PC-9 (cell line): ENCODE data around the gene TCHHL1. TPM values are rescaled to one million over a fixed set of nuclear protein-coding genes. Genes with fewer than 3 reads are reported as not detected.
A peak's percentile ranks its signal among the peaks of the same experiment; 100 is the strongest.

Experiments
- BruUV-seq: library from RNA; stranded (reverse); fragments of 400-500 nt; replicated peaks from 2 replicates; lab custom pipeline; 2021; lab: Mats Ljungman, UMichigan
- CTCF ChIA-PET: fragments of 300-600 bp; sonication (Branson Sonifier 250); formaldehyde crosslinking; loops from one replicate; lab custom pipeline; 2022; ENCODE audit warnings: antibody characterized with exemption; lab: Charles Lee
- POLR2A ChIA-PET: fragments of 300-600 bp; sonication (Branson Sonifier 250); formaldehyde crosslinking; loops from one replicate; lab custom pipeline; 2022; ENCODE audit warnings: antibody characterized with exemption; ENCODE audit not compliant: unreplicated experiment; lab: Charles Lee
- DNase-seq, 2 experiments: peaks; one replicate each; pipeline versions ENCODE4 v3.0.0 to v3.0.0-alpha.2; 2015 to 2022; ENCODE audit warnings: mixed read lengths in 1 of 2
- H2AFZ ChIP-seq: fragments of 200-600 bp; sonication (generic); 2 replicates; pipeline ENCODE4 v1.8.1; 2017; ENCODE audit warnings: antibody characterized with exemption
- H3F3A ChIP-seq: fragments of 200-600 bp; sonication (generic); 2 replicates; pipeline ENCODE4 v1.8.1; 2017; ENCODE audit warnings: antibody characterized with exemption, mild to moderate bottlenecking, low read depth; ENCODE audit not compliant: insufficient read depth
- H3K27ac ChIP-seq: fragments of 200-600 bp; sonication (generic); 2 replicates; pipeline ENCODE4 v1.6.1; 2016; ENCODE audit warnings: mixed run types
- H3K27me3 ChIP-seq: fragments of 200-600 bp; sonication (generic); 2 replicates; pipeline ENCODE4 v1.6.1; 2016; ENCODE audit warnings: low read depth, mixed run types; ENCODE audit not compliant: insufficient read depth
- H3K36me3 ChIP-seq: fragments of 200-600 bp; sonication (generic); 2 replicates; pipeline ENCODE4 v1.6.1; 2016; ENCODE audit warnings: low read depth, mixed run types
- H3K4me1 ChIP-seq: fragments of 200-600 bp; sonication (generic); replicated peaks from 2 replicates; pipeline ENCODE4 v1.6.1; 2016; ENCODE audit warnings: mixed run types; ENCODE audit not compliant: insufficient read depth
- H3K4me2 ChIP-seq: fragments of 200-600 bp; sonication (generic); 2 replicates; pipeline ENCODE4 v1.6.1; 2017; ENCODE audit warnings: mixed run types
- H3K4me3 ChIP-seq: fragments of 200-600 bp; sonication (generic); 2 replicates; pipeline ENCODE4 v1.6.1; 2016; ENCODE audit warnings: mixed run types
- H3K79me2 ChIP-seq: fragments of 200-600 bp; sonication (generic); 2 replicates; pipeline ENCODE4 v1.6.1; 2017; ENCODE audit warnings: low read depth, mixed run types
- H3K9me2 ChIP-seq: fragments of 200-600 bp; sonication (generic); 2 replicates; pipeline ENCODE4 v1.8.1; 2017; ENCODE audit warnings: mild to moderate bottlenecking; ENCODE audit not compliant: insufficient read depth
- H3K9me3 ChIP-seq: fragments of 200-600 bp; sonication (generic); 2 replicates; pipeline ENCODE4 v1.8.1; 2016; ENCODE audit warnings: low read depth; ENCODE audit not compliant: insufficient read depth
- H4K20me1 ChIP-seq: fragments of 200-600 bp; sonication (generic); 2 replicates; pipeline ENCODE4 v1.8.1; 2017; ENCODE audit not compliant: insufficient read depth
- EZH2 ChIP-seq: fragments of 200-600 bp; sonication (generic); IDR thresholded peaks from 2 replicates; pipeline ENCODE4 v1.8.0; 2017; ENCODE audit warnings: antibody characterized with exemption, low read depth
- intact Hi-C: fragments of 100-400 bp; cut with micrococcal nuclease; formaldehyde crosslinking; loops from one replicate; pipeline ENCODE4 v1.10.0; 2022; ENCODE audit not compliant: unreplicated experiment
- total RNA-seq: library from RNA; stranded (reverse); gene quantifications from 2 replicates; pipeline ENCODE4 v1.2.3, GENCODE V29; 2021
- TF ChIP-seq, protein P1 (sequence below): fragments of 200-600 bp; sonication (generic); conservative IDR thresholded peaks from 2 replicates; pipeline ENCODE4 v1.6.1; 2017; ENCODE audit warnings: mixed run types, antibody characterized with exemption, mild to moderate bottlenecking, moderate library complexity

Gene TCHHL1
- total RNA-seq, 1 experiment from 2014 or later = not detected

DNA sequence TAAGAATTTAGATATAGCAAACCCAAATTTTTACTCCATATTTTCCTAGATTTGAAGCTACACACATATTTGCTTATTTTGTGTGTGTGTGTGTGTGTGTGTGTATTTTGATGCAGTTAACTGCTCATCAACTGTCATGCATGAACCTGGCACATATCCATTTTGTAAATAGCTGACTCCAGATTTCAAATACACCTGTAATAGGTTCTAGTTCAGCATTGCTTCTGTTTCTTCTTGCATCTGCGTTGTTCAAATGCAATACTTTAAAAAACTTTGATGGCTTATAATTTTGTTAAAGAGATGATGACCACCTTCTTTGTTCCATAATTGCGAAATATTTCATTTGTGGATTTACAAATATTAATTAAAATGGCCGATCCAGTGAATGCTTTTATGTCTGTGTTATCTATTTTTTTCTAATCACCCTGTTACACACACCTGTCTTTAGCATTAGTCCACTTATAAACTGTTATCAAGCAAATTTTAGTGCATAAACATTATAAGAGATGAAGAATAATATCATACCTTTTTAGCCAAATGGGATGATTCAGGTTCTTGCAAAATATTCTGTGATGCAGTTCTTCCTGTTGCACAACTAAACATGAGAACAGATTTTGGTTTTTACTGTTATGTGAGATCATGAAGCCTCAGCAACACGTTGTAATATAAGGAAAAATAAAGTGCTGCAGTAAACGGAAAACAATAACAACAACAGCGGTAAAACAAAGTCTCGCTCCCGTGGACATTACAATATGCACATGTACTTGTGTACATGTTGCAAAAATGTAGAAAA is 39.4 kb downstream of the TCHHL1 start:
- CTCF ChIA-PET = interaction anchor here (0.5 to 0.7 kb wide), 4 partner anchors 36 to 213 kb away, joined by 3 to 17 read pairs (median 8); no protein-coding TSS in a partner anchor
- H3K9me2 ChIP-seq = no peaks in the 10 kb centered on the region
- no peak overlapping the region for H2AFZ ChIP-seq
- peaks cover 53% of the 10 kb centered on the region for H3F3A ChIP-seq
- DNase-seq = peak in 1 of 2 experiments; percentile 65
- peak overlapping the region; percentile 24; the same call in 1 of the 2 replicates for H3K4me3 ChIP-seq
- POLR2A ChIA-PET = interaction anchor here (0.6 to 0.7 kb wide), 2 partner anchors 193 to 311 kb away, joined by 3 to 15 read pairs; no protein-coding TSS in a partner anchor
- H4K20me1 ChIP-seq = no peaks in the 10 kb centered on the region
- H3K79me2 ChIP-seq = peaks cover 16% of the 10 kb centered on the region; the same call in 1 of the 2 replicates
- no peaks in the 10 kb centered on the region for H3K27me3 ChIP-seq
- peak overlapping the region; percentile 92 for H3K4me2 ChIP-seq
- peaks cover 62% of the 10 kb centered on the region for H3K4me1 ChIP-seq
- intact Hi-C loops = loop anchor here (2.0 to 5.0 kb wide), 5 partner anchors 119 to 408 kb away; partner anchors contain the start of genes C2CD4D and THEM4
- H3K36me3 ChIP-seq = no peaks in the 10 kb centered on the region
- TF ChIP-seq, protein P1, sequence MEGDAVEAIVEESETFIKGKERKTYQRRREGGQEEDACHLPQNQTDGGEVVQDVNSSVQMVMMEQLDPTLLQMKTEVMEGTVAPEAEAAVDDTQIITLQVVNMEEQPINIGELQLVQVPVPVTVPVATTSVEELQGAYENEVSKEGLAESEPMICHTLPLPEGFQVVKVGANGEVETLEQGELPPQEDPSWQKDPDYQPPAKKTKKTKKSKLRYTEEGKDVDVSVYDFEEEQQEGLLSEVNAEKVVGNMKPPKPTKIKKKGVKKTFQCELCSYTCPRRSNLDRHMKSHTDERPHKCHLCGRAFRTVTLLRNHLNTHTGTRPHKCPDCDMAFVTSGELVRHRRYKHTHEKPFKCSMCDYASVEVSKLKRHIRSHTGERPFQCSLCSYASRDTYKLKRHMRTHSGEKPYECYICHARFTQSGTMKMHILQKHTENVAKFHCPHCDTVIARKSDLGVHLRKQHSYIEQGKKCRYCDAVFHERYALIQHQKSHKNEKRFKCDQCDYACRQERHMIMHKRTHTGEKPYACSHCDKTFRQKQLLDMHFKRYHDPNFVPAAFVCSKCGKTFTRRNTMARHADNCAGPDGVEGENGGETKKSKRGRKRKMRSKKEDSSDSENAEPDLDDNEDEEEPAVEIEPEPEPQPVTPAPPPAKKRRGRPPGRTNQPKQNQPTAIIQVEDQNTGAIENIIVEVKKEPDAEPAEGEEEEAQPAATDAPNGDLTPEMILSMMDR = no peak
- TF ChIP-seq EZH2 = no peak
- peak overlapping the region; percentile 99 for H3K27ac ChIP-seq
- no peaks in the 10 kb centered on the region; the same call in 1 of the 2 replicates for H3K9me3 ChIP-seq
- no TSS peak for BruUV-seq

DNA sequence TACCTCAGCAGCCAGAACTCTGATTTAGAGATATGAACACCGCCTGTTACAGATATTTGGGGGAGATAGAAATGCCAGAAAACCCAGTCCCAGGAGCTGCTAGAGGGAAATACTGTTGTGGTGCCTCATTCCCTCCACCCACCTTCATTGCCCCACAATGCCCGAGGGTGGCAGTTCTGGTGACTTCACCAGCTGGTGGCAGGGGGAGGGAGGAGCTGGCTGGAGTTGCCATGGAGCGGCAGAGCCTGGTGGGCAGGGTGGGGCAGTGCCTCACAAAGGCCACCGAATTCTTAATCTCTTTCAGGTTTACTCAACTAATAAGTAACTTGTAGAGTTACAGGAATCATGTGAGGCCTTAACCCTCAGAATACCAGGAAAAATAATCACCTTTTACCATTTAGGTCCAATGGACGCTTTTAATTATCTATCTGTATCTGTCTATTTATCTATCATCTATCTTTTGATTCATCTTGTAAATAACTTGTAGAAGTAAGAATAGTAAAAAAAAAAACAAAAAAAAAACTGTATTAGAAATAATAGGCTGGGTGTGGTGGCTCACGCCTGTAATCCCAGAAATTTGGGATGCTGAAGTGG is 40.4 kb downstream of the TCHHL1 start:
- Histone ChIP-seq H3K9me2 (no peaks in the 10 kb centered on the region), H3F3A (peaks cover 53% of the 10 kb centered on the region), H3K79me2 (peaks cover 16% of the 10 kb centered on the region; the same call in 1 of the 2 replicates), H3K9me3 (no peaks in the 10 kb centered on the region; the same call in 1 of the 2 replicates), H3K36me3 (no peaks in the 10 kb centered on the region), H3K4me1 (peaks cover 69% of the 10 kb centered on the region), H3K4me2 (peak overlapping the region; percentile 92), H3K27me3 (no peaks in the 10 kb centered on the region), H3K27ac (peak overlapping the region; percentile 99), H4K20me1 (no peaks in the 10 kb centered on the region), H2AFZ (no peak overlapping the region), H3K4me3 (peak overlapping the region; percentile 16; the same call in 1 of the 2 replicates)
- ChIA-PET POLR2A (interaction anchor here (0.6 to 2.8 kb wide), 9 partner anchors 13 to 501 kb away, joined by 3 to 63 read pairs (median 5); partner anchors contain the start of gene S100A11), CTCF (interaction anchor here (2.1 kb wide), 1 partner anchor 11 kb away, joined by 10 read pairs; no protein-coding TSS in a partner anchor)
- BruUV-seq = TSS peak; percentile 90
- DNase-seq = peak; percentile 95 to 96
- TF ChIP-seq, protein P1 = no peak
- TF ChIP-seq EZH2 = no peak
- intact Hi-C loops = loop anchor here (1.0 to 5.0 kb wide), 8 partner anchors 13 to 211 kb away; partner anchors contain the start of genes C2CD4D and THEM4
